ENCODE results near the gene DEFB118.
"Not testable (repeated sequence)": the region's sequence is repeated elsewhere in the genome, so short reads cannot be mapped to it uniquely, and the experiment has no call there.

The DEFB118 gene, protein sequence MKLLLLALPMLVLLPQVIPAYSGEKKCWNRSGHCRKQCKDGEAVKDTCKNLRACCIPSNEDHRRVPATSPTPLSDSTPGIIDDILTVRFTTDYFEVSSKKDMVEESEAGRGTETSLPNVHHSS

GRCh38 chr20:31368301-31368700 lies at the start of gene DEFB118:
Gene DEFB118 (plus strand): TSS chr20:31368601. CDS start chr20:31368651, 50 bp downstream.
- DNase-seq (ENCODE audit: extremely low spot score) = no peak
- POLR2A ChIA-PET = no interaction called here
- no peak for TF ChIP-seq FOXM1 (IDR thresholded peaks at IDR 0.05; ENCODE audit: borderline replicate concordance)
- no peak for TF ChIP-seq PKNOX1 (IDR thresholded peaks at IDR 0.05)
- TF ChIP-seq SP1 (IDR thresholded peaks at IDR 0.05) = no peak
- no peak for TF ChIP-seq FOXK2 (IDR thresholded peaks at IDR 0.05)
- TF ChIP-seq LEF1 (IDR thresholded peaks at IDR 0.05; ENCODE audit: borderline replicate concordance) = no peak
- no peak for TF ChIP-seq ZNF384 (IDR thresholded peaks at IDR 0.05)
- TF ChIP-seq SUZ12 (IDR thresholded peaks at IDR 0.05) = no peak
- no peak for TF ChIP-seq CTBP1 (IDR thresholded peaks at IDR 0.05; ENCODE audit: borderline replicate concordance)
- no peak for TF ChIP-seq ELF4 (IDR thresholded peaks at IDR 0.05)
- no peak for TF ChIP-seq BHLHE40 (IDR thresholded peaks at IDR 0.05; ENCODE audit: borderline replicate concordance)
- no peak for TF ChIP-seq ARNT (IDR thresholded peaks at IDR 0.05)
- no peak for TF ChIP-seq TARDBP (IDR thresholded peaks at IDR 0.05)
- TF ChIP-seq L3MBTL2 (conservative IDR thresholded peaks at IDR 0.05) = no peak
- CTCF ChIA-PET = no interaction called here

- no peak for TF ChIP-seq FOXA1 (IDR thresholded peaks at IDR 0.05)
- CTCF ChIA-PET = no interaction called here
- no peak for DNase-seq (ENCODE audit: extremely low spot score)
- POLR2A ChIA-PET = no interaction called here
Observed at GRCh38 chr20:31322504-31322903, 45.9 kb upstream of the DEFB118 start.

- POLR2A ChIA-PET = no interaction called here
- CTCF ChIA-PET = no interaction called here
- no peak for TF ChIP-seq BHLHE40 (IDR thresholded peaks at IDR 0.05; ENCODE audit: borderline replicate concordance)
- no peak for TF ChIP-seq SUZ12 (IDR thresholded peaks at IDR 0.05)
- no peak for TF ChIP-seq LEF1 (IDR thresholded peaks at IDR 0.05; ENCODE audit: borderline replicate concordance)
- no peak for TF ChIP-seq ELF4 (IDR thresholded peaks at IDR 0.05)
- TF ChIP-seq ARNT (IDR thresholded peaks at IDR 0.05) = no peak
- no peak for TF ChIP-seq SP1 (IDR thresholded peaks at IDR 0.05)
- no peak for TF ChIP-seq FOXA1 (IDR thresholded peaks at IDR 0.05)
- TF ChIP-seq ZNF384 (IDR thresholded peaks at IDR 0.05) = no peak
- no peak for TF ChIP-seq CTBP1 (IDR thresholded peaks at IDR 0.05; ENCODE audit: borderline replicate concordance)
- TF ChIP-seq HDGF (IDR thresholded peaks at IDR 0.05; ENCODE audit: borderline replicate concordance) = no peak
- TF ChIP-seq NFRKB (IDR thresholded peaks at IDR 0.05) = no peak
- no peak for TF ChIP-seq L3MBTL2 (conservative IDR thresholded peaks at IDR 0.05)
- no peak for TF ChIP-seq PKNOX1 (IDR thresholded peaks at IDR 0.05)
- no peak for TF ChIP-seq FOXM1 (IDR thresholded peaks at IDR 0.05; ENCODE audit: borderline replicate concordance)
- TF ChIP-seq FOXK2 (IDR thresholded peaks at IDR 0.05) = no peak
- TF ChIP-seq TARDBP (IDR thresholded peaks at IDR 0.05) = no peak
- no peak for DNase-seq (ENCODE audit: extremely low spot score)
Observed at GRCh38 chr20:31330893-31331292, 37.5 kb upstream of the DEFB118 start.

DNA sequence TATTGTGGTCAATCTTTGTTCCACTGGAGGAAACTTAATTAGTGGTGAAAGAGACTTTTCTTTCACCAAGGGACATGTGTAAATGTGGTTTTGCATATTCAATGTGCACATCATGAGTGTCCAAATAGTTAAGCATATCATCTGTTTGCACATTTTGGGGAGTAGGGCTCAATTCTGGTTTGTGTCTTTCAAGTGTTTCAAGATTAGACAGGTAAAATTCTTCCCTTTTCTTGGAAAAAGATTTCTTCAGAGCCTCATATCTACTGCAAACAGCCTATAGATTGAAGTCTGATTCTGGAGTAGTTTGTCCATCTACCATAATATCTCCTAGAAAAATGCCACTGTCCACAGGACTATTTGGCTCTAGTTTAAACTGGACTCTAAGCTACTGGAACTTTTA lies 26.9 kb upstream of the DEFB118 start:
- POLR2A ChIA-PET = no interaction called here
- CTCF ChIA-PET = no interaction called here
- DNase-seq (ENCODE audit: extremely low spot score) = no peak
- no peak for TF ChIP-seq SUZ12 (IDR thresholded peaks at IDR 0.05)
- TF ChIP-seq FOXM1 (IDR thresholded peaks at IDR 0.05; ENCODE audit: borderline replicate concordance) = no peak
- no peak for TF ChIP-seq NFRKB (IDR thresholded peaks at IDR 0.05)
- TF ChIP-seq FOXA1 (IDR thresholded peaks at IDR 0.05) = no peak
- TF ChIP-seq BHLHE40 (IDR thresholded peaks at IDR 0.05; ENCODE audit: borderline replicate concordance) = no peak
- TF ChIP-seq HDGF (IDR thresholded peaks at IDR 0.05; ENCODE audit: borderline replicate concordance) = no peak
- no peak for TF ChIP-seq TARDBP (IDR thresholded peaks at IDR 0.05)
- TF ChIP-seq L3MBTL2 (conservative IDR thresholded peaks at IDR 0.05) = no peak
- TF ChIP-seq FOXK2 (IDR thresholded peaks at IDR 0.05) = no peak
- TF ChIP-seq CTBP1 (IDR thresholded peaks at IDR 0.05; ENCODE audit: borderline replicate concordance) = no peak
- no peak for TF ChIP-seq LEF1 (IDR thresholded peaks at IDR 0.05; ENCODE audit: borderline replicate concordance)
- no peak for TF ChIP-seq PKNOX1 (IDR thresholded peaks at IDR 0.05)

- CTCF ChIA-PET = no interaction called here
Observed at GRCh38 chr20:31355981-31356380, 12.4 kb upstream of the DEFB118 start.

DNA sequence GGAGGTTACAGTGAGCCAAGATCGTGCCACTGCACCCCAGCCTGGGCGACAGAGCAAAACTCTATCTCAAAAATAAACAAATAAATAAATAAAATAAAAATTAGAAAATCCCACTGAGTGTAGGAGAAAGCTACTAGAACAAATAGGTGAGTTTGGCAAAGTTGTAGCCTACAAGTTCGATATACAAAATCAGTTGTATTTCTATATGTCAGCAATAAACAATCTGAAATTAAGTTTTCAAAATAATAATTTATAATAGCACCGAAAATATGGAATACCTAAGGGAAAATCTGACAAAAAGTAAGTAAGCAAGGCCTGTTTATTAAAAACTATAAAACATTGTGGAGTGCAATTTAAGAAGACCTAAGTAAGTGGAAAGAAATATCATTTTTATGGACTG lies 5.1 kb upstream of the DEFB118 start:
- CTCF ChIA-PET = no interaction called here
- DNase-seq (ENCODE audit: extremely low spot score) = no peak
- TF ChIP-seq FOXM1 (IDR thresholded peaks at IDR 0.05; ENCODE audit: borderline replicate concordance) (no peak), L3MBTL2 (conservative IDR thresholded peaks at IDR 0.05) (no peak), FOXA1 (IDR thresholded peaks at IDR 0.05) (no peak), TARDBP (IDR thresholded peaks at IDR 0.05) (no peak), HDGF (IDR thresholded peaks at IDR 0.05; ENCODE audit: borderline replicate concordance) (no peak), SUZ12 (IDR thresholded peaks at IDR 0.05) (no peak), PKNOX1 (IDR thresholded peaks at IDR 0.05) (no peak), CTBP1 (IDR thresholded peaks at IDR 0.05; ENCODE audit: borderline replicate concordance) (no peak)
- POLR2A ChIA-PET = no interaction called here

More at GRCh38 chr20:31355981-31356380, 12.4 kb upstream of the DEFB118 start:
- DNase-seq (ENCODE audit: extremely low spot score) = no peak
- no peak for TF ChIP-seq FOXK2 (IDR thresholded peaks at IDR 0.05)
- TF ChIP-seq BHLHE40 (IDR thresholded peaks at IDR 0.05; ENCODE audit: borderline replicate concordance) = no peak
- TF ChIP-seq SUZ12 (IDR thresholded peaks at IDR 0.05) = no peak
- TF ChIP-seq SP1 (IDR thresholded peaks at IDR 0.05) = no peak
- no peak for TF ChIP-seq TARDBP (IDR thresholded peaks at IDR 0.05)
- TF ChIP-seq ARNT (IDR thresholded peaks at IDR 0.05) = no peak
- no peak for TF ChIP-seq ZNF384 (IDR thresholded peaks at IDR 0.05)
- TF ChIP-seq ELF4 (IDR thresholded peaks at IDR 0.05) = no peak
- TF ChIP-seq NFRKB (IDR thresholded peaks at IDR 0.05) = no peak
- no peak for TF ChIP-seq FOXA1 (IDR thresholded peaks at IDR 0.05)
- POLR2A ChIA-PET = no interaction called here

GRCh38 chr20:31364272-31364671 lies 4.1 kb upstream of the DEFB118 start:
- DNase-seq (ENCODE audit: extremely low spot score); POLR2A ChIA-PET; CTCF ChIA-PET: not testable (repeated sequence)
